ENCODE measurements around the gene CNN3. TPM values are rescaled to one million over a fixed set of nuclear protein-coding genes. Genes with fewer than 3 reads are reported as not detected.

The CNN3 gene
- total RNA-seq, 2 donors from 2014 or later, result 82.2 to 124 TPM

DNA sequence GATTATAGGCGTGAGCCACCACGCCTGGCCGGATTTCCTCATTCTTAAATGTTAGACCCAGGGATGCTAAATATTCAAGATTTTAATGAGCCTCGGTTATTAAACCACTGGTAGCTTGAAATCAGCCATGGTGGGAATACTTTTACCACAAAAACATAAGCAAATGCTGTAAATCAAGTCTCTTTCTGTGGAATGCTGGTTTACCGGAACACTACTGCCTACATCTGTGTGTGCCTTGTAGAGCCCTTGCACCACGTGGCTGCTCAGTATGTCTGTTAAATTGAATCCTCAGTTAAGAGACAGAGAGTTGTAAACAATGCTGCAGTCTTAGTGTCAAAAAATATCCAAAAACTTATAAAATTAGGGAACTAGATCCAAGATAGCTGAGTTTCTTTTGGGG, 26.8 kb upstream of the CNN3 start:
- Histone ChIP-seq H3K4me1 (peaks cover 0 to 42% of the 10 kb centered on the region in 2 donors), H3K36me3 (no peaks in the 10 kb centered on the region), H3K4me3 (no peak overlapping the region), H3K27ac (peak overlapping the region; percentile 72 to 83), H3K27me3 (no peaks in the 10 kb centered on the region), H3K9me3 (no peaks in the 10 kb centered on the region)
- TF ChIP-seq, protein P1, sequence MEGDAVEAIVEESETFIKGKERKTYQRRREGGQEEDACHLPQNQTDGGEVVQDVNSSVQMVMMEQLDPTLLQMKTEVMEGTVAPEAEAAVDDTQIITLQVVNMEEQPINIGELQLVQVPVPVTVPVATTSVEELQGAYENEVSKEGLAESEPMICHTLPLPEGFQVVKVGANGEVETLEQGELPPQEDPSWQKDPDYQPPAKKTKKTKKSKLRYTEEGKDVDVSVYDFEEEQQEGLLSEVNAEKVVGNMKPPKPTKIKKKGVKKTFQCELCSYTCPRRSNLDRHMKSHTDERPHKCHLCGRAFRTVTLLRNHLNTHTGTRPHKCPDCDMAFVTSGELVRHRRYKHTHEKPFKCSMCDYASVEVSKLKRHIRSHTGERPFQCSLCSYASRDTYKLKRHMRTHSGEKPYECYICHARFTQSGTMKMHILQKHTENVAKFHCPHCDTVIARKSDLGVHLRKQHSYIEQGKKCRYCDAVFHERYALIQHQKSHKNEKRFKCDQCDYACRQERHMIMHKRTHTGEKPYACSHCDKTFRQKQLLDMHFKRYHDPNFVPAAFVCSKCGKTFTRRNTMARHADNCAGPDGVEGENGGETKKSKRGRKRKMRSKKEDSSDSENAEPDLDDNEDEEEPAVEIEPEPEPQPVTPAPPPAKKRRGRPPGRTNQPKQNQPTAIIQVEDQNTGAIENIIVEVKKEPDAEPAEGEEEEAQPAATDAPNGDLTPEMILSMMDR (IDR thresholded peaks at IDR 0.05), result no peak
- no peak for DNase-seq (ENCODE audit: low spot score)

DNA sequence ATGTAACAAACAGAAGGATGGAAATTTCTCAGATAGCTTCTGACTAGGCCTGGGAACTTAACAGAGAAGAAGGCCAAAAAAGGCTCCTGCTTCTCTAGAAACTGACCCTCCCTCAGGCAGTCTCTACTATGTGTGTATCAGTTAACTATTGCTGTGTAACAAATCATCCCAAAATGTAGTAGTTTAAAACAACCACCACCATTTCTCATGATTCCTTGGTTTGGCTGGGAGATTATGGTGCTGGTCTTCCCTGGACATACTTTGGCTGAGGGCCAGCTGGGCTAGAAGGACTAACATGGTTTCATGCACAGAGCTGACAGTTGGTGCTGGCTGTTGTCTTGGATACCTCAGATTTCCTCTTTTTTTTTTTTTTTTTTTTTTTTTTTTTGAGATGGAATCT, 26.2 kb upstream of the CNN3 start:
- Histone ChIP-seq H3K27ac (no peak overlapping the region), H3K27me3 (no peaks in the 10 kb centered on the region), H3K36me3 (no peaks in the 10 kb centered on the region), H3K9me3 (no peaks in the 10 kb centered on the region), H3K4me1 (peaks cover 0 to 42% of the 10 kb centered on the region in 2 donors), H3K4me3 (no peak overlapping the region)
- DNase-seq (ENCODE audit: low spot score), result no peak
- TF ChIP-seq, protein P1 (IDR thresholded peaks at IDR 0.05), result no peak

DNA sequence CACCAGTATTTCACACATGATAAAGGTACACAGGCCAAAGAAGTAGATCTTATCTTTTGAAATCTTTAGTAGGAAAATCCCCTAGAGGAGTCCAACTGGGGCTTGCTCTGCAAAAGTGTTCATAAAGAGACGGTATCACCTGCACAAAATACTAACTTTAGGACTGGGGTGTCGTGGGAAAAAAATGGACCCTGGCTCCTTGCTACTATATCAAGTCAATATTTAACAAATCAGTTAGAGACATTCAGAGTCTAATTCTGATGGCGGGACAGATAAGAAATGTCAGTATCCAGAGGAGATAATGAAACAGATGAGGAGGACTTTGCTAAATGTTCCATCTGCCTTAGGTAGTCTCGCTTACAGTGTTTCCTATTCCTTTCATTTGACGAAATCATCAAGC, 25.6 kb upstream of the CNN3 start:
- no peak overlapping the region for H3K4me3 ChIP-seq
- TF ChIP-seq, protein P1 (IDR thresholded peaks at IDR 0.05), result no peak
- peaks cover 0 to 45% of the 10 kb centered on the region in 2 donors for H3K4me1 ChIP-seq
- no peaks in the 10 kb centered on the region for H3K36me3 ChIP-seq
- H3K27ac ChIP-seq, result no peak overlapping the region
- H3K27me3 ChIP-seq, result no peaks in the 10 kb centered on the region
- DNase-seq (ENCODE audit: low spot score), result no peak
- no peaks in the 10 kb centered on the region for H3K9me3 ChIP-seq

DNA sequence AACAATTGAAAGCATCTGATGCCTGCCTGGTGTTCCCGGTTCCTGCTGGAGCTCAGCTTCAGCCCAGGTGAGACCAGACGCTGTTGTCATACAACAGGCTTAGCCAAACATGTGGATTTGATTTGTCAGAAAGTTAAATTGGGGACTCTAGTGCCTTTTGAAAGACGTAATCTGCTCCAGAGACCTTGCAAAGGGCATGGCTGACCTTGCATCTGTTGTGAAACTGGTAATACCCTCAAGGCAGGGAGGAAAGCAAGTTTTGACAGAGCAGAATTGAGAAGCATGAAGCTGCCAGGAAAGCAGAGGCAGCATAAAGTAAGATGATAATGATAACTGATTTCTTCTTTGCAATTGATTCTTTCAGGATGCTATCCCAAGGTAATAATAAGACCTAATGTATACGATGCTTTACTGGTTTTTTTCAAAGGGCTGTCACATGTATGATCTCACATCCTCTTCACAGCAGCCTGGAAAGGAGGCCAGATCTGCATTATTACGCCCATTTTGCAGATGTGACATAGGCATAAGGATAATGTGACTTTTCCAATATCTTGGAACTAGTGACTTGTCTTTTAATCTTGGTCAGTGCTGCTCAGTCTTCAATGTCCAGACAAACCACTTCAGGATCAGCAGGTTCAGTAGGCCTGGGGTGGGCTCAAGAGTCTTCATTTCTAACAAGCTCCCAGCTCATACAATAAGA, 24.7 kb upstream of the CNN3 start:
- H3K4me1 ChIP-seq, result peaks cover 0 to 50% of the 10 kb centered on the region in 2 donors
- H3K36me3 ChIP-seq, result no peaks in the 10 kb centered on the region
- DNase-seq (ENCODE audit: low spot score), result no peak
- H3K27ac ChIP-seq, result no peak overlapping the region
- TF ChIP-seq, protein P1 (IDR thresholded peaks at IDR 0.05), result no peak
- no peaks in the 10 kb centered on the region for H3K27me3 ChIP-seq
- no peaks in the 10 kb centered on the region for H3K9me3 ChIP-seq
- no peak overlapping the region for H3K4me3 ChIP-seq

DNA sequence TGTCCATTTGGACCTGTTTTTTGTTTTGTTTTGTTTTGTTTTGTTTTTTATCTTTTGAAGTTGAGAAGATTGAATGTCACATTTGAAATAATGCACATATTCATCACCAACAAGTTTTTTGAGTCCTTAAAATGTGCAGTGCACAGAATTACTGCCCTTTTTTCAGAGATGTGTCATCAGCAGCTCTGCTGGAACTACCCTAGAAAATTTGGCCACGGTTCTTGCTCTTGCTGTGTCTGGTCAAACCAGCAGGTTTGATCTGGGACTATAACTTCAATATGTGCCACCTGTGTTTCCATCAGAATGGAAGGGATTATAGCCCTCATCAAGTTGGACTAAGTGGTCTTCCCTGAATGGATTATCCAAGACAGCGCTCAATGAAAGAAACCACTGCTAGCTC, 24.1 kb upstream of the CNN3 start:
- Histone ChIP-seq H3K36me3 (no peaks in the 10 kb centered on the region), H3K27ac (no peak overlapping the region), H3K4me1 (peaks cover 0 to 46% of the 10 kb centered on the region in 2 donors), H3K4me3 (no peak overlapping the region), H3K9me3 (no peaks in the 10 kb centered on the region), H3K27me3 (no peaks in the 10 kb centered on the region)
- TF ChIP-seq, protein P1 (IDR thresholded peaks at IDR 0.05), result no peak
- no peak for DNase-seq (ENCODE audit: low spot score)
